T-helper 9 cell (primary cell): ENCODE data around the gene ZC3H15.

Experiments
- DNase-seq: peaks from one replicate; pipeline ENCODE4 v3.0.0-alpha.2; 2020

The ZC3H15 gene

DNA sequence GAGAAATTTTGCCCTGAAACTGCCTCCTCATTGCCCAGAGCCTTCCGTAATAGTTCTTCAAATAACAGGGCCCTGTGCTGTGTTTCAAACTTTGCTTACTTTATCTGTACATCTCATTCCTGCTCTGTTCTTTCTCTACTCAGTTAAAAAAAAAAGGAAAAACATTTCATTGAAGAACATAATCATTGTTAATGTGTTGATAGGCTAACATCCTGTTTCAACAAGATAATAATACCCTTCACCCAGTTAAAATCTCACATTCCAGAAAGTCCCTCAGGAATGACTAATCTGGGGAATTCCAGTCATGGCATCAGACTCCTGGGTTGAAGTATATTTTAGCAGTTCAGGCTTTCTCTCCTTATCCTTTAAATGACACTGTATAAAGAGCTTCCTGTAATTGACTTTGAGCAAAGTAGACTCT, 58.2 kb downstream of the ZC3H15 start:
- no peak for DNase-seq

DNA sequence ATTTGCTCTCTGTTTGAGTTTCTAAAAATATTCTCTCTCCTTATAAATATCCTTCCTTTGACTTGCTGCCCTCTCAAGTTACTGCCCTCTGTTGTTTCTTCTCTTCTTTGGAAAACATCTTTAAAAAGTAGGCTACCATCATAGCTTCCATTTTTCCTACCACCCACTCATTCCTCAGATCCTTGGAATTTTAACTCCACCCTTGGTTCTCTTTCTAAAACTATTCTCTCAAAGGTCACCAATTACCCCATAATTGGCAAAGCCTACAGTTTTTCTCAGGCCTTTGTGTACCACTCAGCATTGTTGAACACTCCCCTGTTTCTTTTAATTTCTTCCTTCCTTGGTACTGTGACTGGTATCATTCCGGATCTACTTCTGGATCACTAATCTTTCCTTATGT, 60.8 kb downstream of the ZC3H15 start:
- DNase-seq, result no peak

DNA sequence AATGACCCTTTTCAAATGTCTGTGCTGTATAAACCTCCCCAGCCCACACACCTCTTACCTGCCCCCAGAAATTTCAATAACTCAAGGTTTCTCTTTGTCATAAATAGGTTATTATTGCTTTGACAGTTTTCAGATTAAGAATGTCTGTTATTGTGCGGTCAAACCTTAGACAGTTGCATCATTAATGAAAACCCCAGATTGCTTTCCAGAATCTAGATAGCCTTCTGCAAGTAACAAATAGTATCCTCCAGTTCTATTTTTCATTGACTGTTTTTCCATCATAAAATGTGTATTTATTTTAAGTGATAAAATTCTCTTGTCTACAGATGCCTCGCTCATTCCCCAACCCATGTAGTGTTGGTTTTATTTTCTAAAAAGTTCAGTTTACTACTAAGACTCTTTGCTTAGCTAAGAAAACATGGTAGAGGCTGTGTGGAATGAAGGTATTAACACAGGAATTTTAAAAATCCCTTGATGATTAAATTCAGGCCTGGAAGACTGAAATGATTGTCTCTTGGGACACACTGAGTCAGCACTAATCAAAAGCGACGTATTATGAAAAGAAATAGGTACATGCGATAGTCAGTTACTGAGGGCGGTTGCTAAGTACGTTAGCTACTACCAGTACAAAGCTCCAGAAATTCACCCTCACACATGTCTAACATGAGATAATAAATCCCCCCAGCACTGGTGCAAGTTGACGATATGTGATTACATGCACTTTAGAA, 65.4 kb downstream of the ZC3H15 start:
- no peak for DNase-seq

DNA sequence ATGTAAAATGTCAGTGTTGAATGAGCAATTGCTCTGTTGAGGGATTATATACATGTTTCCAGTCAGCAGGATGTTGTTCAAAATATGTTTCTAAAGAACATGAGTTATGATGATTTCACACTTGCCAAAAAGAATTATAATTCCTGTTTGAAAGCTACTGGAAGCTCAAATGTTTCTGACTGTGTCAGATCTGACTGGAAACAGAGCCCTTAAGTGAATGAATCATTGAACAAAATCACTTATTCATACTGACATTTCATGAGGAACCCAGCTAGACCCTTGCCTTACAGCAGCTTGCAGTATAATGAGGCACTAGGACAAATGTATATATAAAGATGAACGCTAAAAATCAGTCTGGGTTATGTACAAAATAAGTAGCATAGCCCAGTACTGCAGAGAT, 68.4 kb downstream of the ZC3H15 start:
- no peak for DNase-seq

- no peak for DNase-seq
These were observed 69.0 kb downstream of the ZC3H15 start for GRCh38 chr2:186554850-186555671.

GRCh38 chr2:186558512-186559276, 72.6 kb downstream of the ZC3H15 start:
- no peak for DNase-seq
